CD4-positive, CD25-positive, alpha-beta regulatory T cell (primary cell): ENCODE data around the gene SEZ6. TPM values are rescaled to one million over a fixed set of nuclear protein-coding genes. Genes with fewer than 3 reads are reported as not detected.
A peak's percentile ranks its signal among the peaks of the same experiment; 100 is the strongest.

Source experiments
- ATAC-seq, 2 donors: fragments of 150-1000 bp; cut with Tn5 transposase; one replicate each; pipeline ENCODE4 v1.10.0; 2021; ENCODE audit warnings: low read depth in 2 of 2, moderate number of reproducible peaks in 2 of 2, moderate library complexity in 1 of 2
- DNase-seq, 3 donors: peaks; one replicate each; pipeline versions ENCODE4 v3.0.0 to v3.0.0-alpha.2; 2012 to 2022; ENCODE audit warnings: mixed read lengths in 1 of 3
- H3K27ac ChIP-seq: one replicate; pipeline ENCODE4 v1.7.0; 2013; ENCODE audit warnings: mild to moderate bottlenecking, low read length; ENCODE audit not compliant: insufficient read depth, poor library complexity, severe bottlenecking
- H3K27me3 ChIP-seq: one replicate; pipeline ENCODE4 v1.7.0; 2013; ENCODE audit warnings: low read length; ENCODE audit not compliant: control insufficient read depth, insufficient read depth
- H3K36me3 ChIP-seq: one replicate; pipeline ENCODE4 v1.7.0; 2013; ENCODE audit warnings: mild to moderate bottlenecking, low read length, moderate library complexity; ENCODE audit not compliant: control insufficient read depth, insufficient read depth
- H3K4me1 ChIP-seq: 2 replicates; pipeline ENCODE4 v1.7.0; 2013; ENCODE audit warnings: mild to moderate bottlenecking, low read length; ENCODE audit not compliant: insufficient read depth, control insufficient read depth, poor library complexity, severe bottlenecking
- H3K4me3 ChIP-seq: one replicate; pipeline ENCODE4 v1.7.0; 2013; ENCODE audit warnings: low read depth, mild to moderate bottlenecking, low read length, moderate library complexity
- H3K9me3 ChIP-seq, 2 experiments: 1 replicate in 1 of 2; 2 replicates in 1 of 2; pipeline ENCODE4 v1.7.0; 2013; ENCODE audit warnings: low read length in 2 of 2, mild to moderate bottlenecking in 1 of 2, moderate library complexity in 1 of 2; ENCODE audit not compliant: control insufficient read depth in 2 of 2
- H3K27ac Mint-ChIP-seq, 3 donors: one replicate each; pipeline ENCODE4 v1.8.0; 2020 to 2022; ENCODE audit warnings: mild to moderate bottlenecking in 3 of 3, mixed read lengths in 3 of 3, moderate library complexity in 2 of 3
- H3K27me3 Mint-ChIP-seq: one replicate; pipeline ENCODE4 v1.8.0; 2022; ENCODE audit warnings: mild to moderate bottlenecking, mixed read lengths
- H3K36me3 Mint-ChIP-seq: one replicate; pipeline ENCODE4 v1.8.0; 2020; ENCODE audit warnings: mixed read lengths
- H3K4me1 Mint-ChIP-seq, 4 donors: one replicate each; pipeline ENCODE4 v1.8.0; 2020 to 2022; ENCODE audit warnings: mixed read lengths in 4 of 4, mild to moderate bottlenecking in 1 of 4
- H3K4me3 Mint-ChIP-seq, 4 donors: one replicate each; pipeline ENCODE4 v1.8.0; 2020 to 2022; ENCODE audit warnings: mild to moderate bottlenecking in 4 of 4, mixed read lengths in 4 of 4, moderate library complexity in 3 of 4
- H3K9me3 Mint-ChIP-seq, 7 donors: one replicate each; pipeline ENCODE4 v1.8.0; 2020 to 2022; ENCODE audit warnings: mixed read lengths in 7 of 7, mild to moderate bottlenecking in 3 of 7, moderate library complexity in 2 of 7
- polyA plus RNA-seq, 4 donors: library from polyadenylated mRNA; unstranded; fragments of 300-500 nt; fragmentation: Illumina TruSeq; gene quantifications; one replicate each; pipeline ENCODE4 v1.2.3, GENCODE V29; 2021
- total RNA-seq: library from RNA; stranded (reverse); gene quantifications from one replicate; pipeline ENCODE4 v1.2.3, GENCODE V29; 2022

The SEZ6 gene
- total and polyA plus RNA-seq, 5 donors from 2014 or later: 0.57 to 1.2 (median 0.76) TPM; not detected in 2

- Histone ChIP-seq H3K9me3 (no peaks in the 10 kb centered on the region), H3K27ac (no peak overlapping the region), H3K4me1 (no peaks in the 10 kb centered on the region), H3K4me3 (no peak overlapping the region), H3K36me3 (peaks cover 71% of the 10 kb centered on the region), H3K27me3 (no peaks in the 10 kb centered on the region)
- Mint-ChIP-seq H3K36me3 (peaks cover 48% of the 10 kb centered on the region), H3K27ac (peak overlapping the region in 2 of 3 donors; percentile 53 to 60), H3K4me1 (peaks cover 0 to 9% (median 4%) of the 10 kb centered on the region in 4 donors), H3K27me3 (no peaks in the 10 kb centered on the region), H3K4me3 (peak overlapping the region in 1 of 4 donors; percentile 86), H3K9me3 (no peaks in the 10 kb centered on the region)
- ATAC-seq: no peak
- DNase-seq: no peak
Measured at GRCh38 chr17:28907709-28908475, 97.9 kb downstream of the SEZ6 start.

- peaks cover 41% of the 10 kb centered on the region for H3K36me3 Mint-ChIP-seq
- no peak for ATAC-seq
- H3K27ac ChIP-seq: no peak overlapping the region
Measured at GRCh38 chr17:28906706-28907438, 99.0 kb downstream of the SEZ6 start.

GRCh38 chr17:28906276-28906675 is 99.6 kb downstream of the SEZ6 start:
- H3K36me3 ChIP-seq: peaks cover 55% of the 10 kb centered on the region
- ATAC-seq (no peak), DNase-seq (no peak)
- H3K9me3 ChIP-seq: no peaks in the 10 kb centered on the region
- H3K27me3 ChIP-seq: no peaks in the 10 kb centered on the region
- H3K4me1 Mint-ChIP-seq: peaks cover 0 to 20% (median 12%) of the 10 kb centered on the region in 4 donors
- peaks cover 39% of the 10 kb centered on the region for H3K36me3 Mint-ChIP-seq
- H3K9me3 Mint-ChIP-seq: no peaks in the 10 kb centered on the region
- H3K27ac Mint-ChIP-seq: peak overlapping the region in 2 of 3 donors; percentile 1 to 58
- H3K4me3 ChIP-seq: no peak overlapping the region
- H3K4me3 Mint-ChIP-seq: no peak overlapping the region
- H3K27ac ChIP-seq: no peak overlapping the region
- peaks cover 4% of the 10 kb centered on the region for H3K27me3 Mint-ChIP-seq
- peaks cover 11% of the 10 kb centered on the region for H3K4me1 ChIP-seq

More at GRCh38 chr17:28906706-28907438, 99.0 kb downstream of the SEZ6 start:
- H3K9me3 ChIP-seq: no peaks in the 10 kb centered on the region
- no peak overlapping the region for H3K4me3 ChIP-seq
- Mint-ChIP-seq H3K27me3 (peaks cover 3% of the 10 kb centered on the region), H3K9me3 (no peaks in the 10 kb centered on the region), H3K27ac (peak overlapping the region in 2 of 3 donors; percentile 1 to 58), H3K4me3 (no peak overlapping the region), H3K4me1 (peaks cover 0 to 14% (median 8%) of the 10 kb centered on the region in 4 donors)
- H3K4me1 ChIP-seq: peaks cover 5% of the 10 kb centered on the region
- peaks cover 61% of the 10 kb centered on the region for H3K36me3 ChIP-seq
- DNase-seq: no peak
- no peaks in the 10 kb centered on the region for H3K27me3 ChIP-seq

Other genes with a start within 250 kb of the SEZ6 start
- gene FAM222B, start 163.2 kb downstream of the SEZ6 start, total RNA-seq: 23.4 TPM
- gene FAM222B, start 163.2 kb downstream of the SEZ6 start, polyA plus RNA-seq: 10 to 100 TPM in 2 of 4 donors, 1 to 10 TPM in 2; 4.4 to 13.5 (median 11.1) TPM
- gene ERAL1, start 151.0 kb downstream of the SEZ6 start, total RNA-seq: 22.1 TPM
- 10 to 100 TPM; 37.7 to 44.9 (median 42.7) TPM for gene ERAL1, start 151.0 kb downstream of the SEZ6 start, polyA plus RNA-seq
- gene FLOT2, start 108.3 kb downstream of the SEZ6 start, total RNA-seq: 167 TPM
- gene FLOT2, start 108.3 kb downstream of the SEZ6 start, polyA plus RNA-seq: 100 to 1,000 TPM; 268 to 345 (median 303) TPM
- gene DHRS13, start 103.0 kb downstream of the SEZ6 start, total RNA-seq: 21.1 TPM
- 10 to 100 TPM; 15.0 to 21.1 (median 17.7) TPM for gene DHRS13, start 103.0 kb downstream of the SEZ6 start, polyA plus RNA-seq
- 200 TPM for gene PHF12, start 54.5 kb downstream of the SEZ6 start, total RNA-seq
- 1 to 10 TPM; 5.4 to 8.4 (median 5.8) TPM for gene PHF12, start 54.5 kb downstream of the SEZ6 start, polyA plus RNA-seq
- 3.9 TPM for gene PIPOX, start 37.1 kb upstream of the SEZ6 start, total RNA-seq
- 1 to 10 TPM in 2 of 4 donors, under 1 TPM in 2; 0.73 to 1.8 (median 1.1) TPM for gene PIPOX, start 37.1 kb upstream of the SEZ6 start, polyA plus RNA-seq
- 193 TPM for gene MYO18A, start 174.4 kb upstream of the SEZ6 start, total RNA-seq
- 10 to 100 TPM; 16.8 to 22.6 (median 20.2) TPM for gene MYO18A, start 174.4 kb upstream of the SEZ6 start, polyA plus RNA-seq
- not detected for gene CRYBA1, start 240.8 kb upstream of the SEZ6 start, total RNA-seq
- gene CRYBA1, start 240.8 kb upstream of the SEZ6 start, polyA plus RNA-seq: not detected